Ovary (tissue), 9 donors: Measurements from ENCODE around the gene RNF217. TPM values are rescaled to one million over a fixed set of nuclear protein-coding genes. Genes with fewer than 3 reads are reported as not detected.

ENCODE experiments used
- DNase-seq, 5 donors: peaks; one replicate each; pipeline ENCODE4 v3.0.0-alpha.2; 2019 to 2020
- H3K27ac ChIP-seq, 2 donors: fragments of 200-600 bp; one replicate each; pipeline versions ENCODE4 v1.5.1 to v1.8.0; 2019 to 2022
- H3K27me3 ChIP-seq: fragments of 200-600 bp; one replicate; pipeline ENCODE4 v1.8.0; 2022
- H3K36me3 ChIP-seq: fragments of 200-600 bp; sonication (generic); one replicate; pipeline ENCODE4 v1.5.1; 2019
- H3K4me1 ChIP-seq: one replicate; pipeline ENCODE4 v1.8.1; 2013; ENCODE audit warnings: mild to moderate bottlenecking, moderate library complexity; ENCODE audit not compliant: insufficient read depth
- H3K4me3 ChIP-seq: fragments of 200-600 bp; sonication (generic); one replicate; pipeline ENCODE4 v1.5.1; 2017
- H3K9me3 ChIP-seq, 2 donors: fragments of 200-600 bp in 1 of 2; sonication (generic) in 1 of 2; one replicate each; pipeline versions ENCODE4 v1.5.1 to v1.8.1; 2013 to 2019; ENCODE audit warnings: mild to moderate bottlenecking in 1 of 2, moderate library complexity in 1 of 2
- CTCF ChIP-seq, 3 donors: fragments of 450-650 bp in 2 of 3; fragments of 200-600 bp in 1 of 3; IDR thresholded peaks; one replicate each; pipeline versions ENCODE4 v1.5.1 to v1.8.0; 2016 to 2022; ENCODE audit warnings: antibody characterized with exemption in 3 of 3, mild to moderate bottlenecking in 1 of 3
- EP300 ChIP-seq: sonication (generic); formaldehyde crosslinking; IDR thresholded peaks from one replicate; pipeline ENCODE4 v1.6.1; 2017; ENCODE audit warnings: antibody characterized with exemption
- POLR2A ChIP-seq: fragments of 450-650 bp; IDR thresholded peaks from one replicate; pipeline ENCODE4 v1.6.1; 2017; ENCODE audit warnings: antibody characterized with exemption, mild to moderate bottlenecking, moderate library complexity
- WGBS, 3 donors: extraction: QIAGEN DNeasy Blood & Tissue Kit in 1 of 3; methylation state at CpG; one replicate each; pipeline versions ENCODE4 v1.1.5 to v1.1.7; 2013 to 2017; 5-methylcytosine and 5-hydroxymethylcytosine counted together
- intact Hi-C, 4 donors: fragments of 100-400 bp; cut with DNase I; formaldehyde crosslinking; loops; one replicate each; pipeline versions ENCODE4 v1.11.0 to v1.15.1; 2022 to 2023
- polyA plus RNA-seq, 2 donors: library from polyadenylated mRNA; stranded (reverse); fragments of 200-250 nt in 1 of 2; fragments of 350-450 nt in 1 of 2; fragmentation: Illumina TruSeq in 1 of 2; extraction: RNeasy Lipid Tissue Mini Kit (QIAGEN cat#74804) in 1 of 2; gene quantifications; one replicate each; pipeline ENCODE4 v1.2.3, GENCODE V29; 2013 to 2014
- total RNA-seq, 7 donors: library from RNA; depleted of rRNA in 2 of 7; stranded (reverse); fragments of >200 nt in 2 of 7; fragmentation: NEBNext Ultra II Directional in 3 of 7; extraction: Animal tissue kit (Norgen Biotek cat#: 25700) in 3 of 7; gene quantifications; one replicate each; pipeline versions ENCODE4 v1.1.0 to v1.2.4, GENCODE V29; 2016 to 2023
- donor health status: DM: no; HTN: no; CAD: no; lungs with moderate emphysema.
- donor health status: DM: no; HTN: no; CAD: no.
- donor health status: Bipolar disorder and iron deficiency.
- donor health status: DM: yes; HTN: yes; CAD: no.
- donor health status: DM: no; HTN: no; CAD: no.
- donor health status: DM: yes; HTN: yes; CAD: no.

RNF217 gene
- total and polyA plus RNA-seq, 9 donors, result 5.8 to 40.4 (median 33.6) TPM

- no peak for DNase-seq
- no peaks in the 10 kb centered on the region for H3K9me3 ChIP-seq
- TF ChIP-seq EP300, result no peak
- no peak for TF ChIP-seq CTCF (IDR thresholded peaks at IDR 0.05)
- TF ChIP-seq POLR2A, result no peak
- intact Hi-C loops, result no loop called here
- H3K4me1 ChIP-seq, result no peaks in the 10 kb centered on the region
- no peaks in the 10 kb centered on the region for H3K36me3 ChIP-seq
- H3K27me3 ChIP-seq, result no peaks in the 10 kb centered on the region
- no peak overlapping the region for H3K27ac ChIP-seq
- no peak overlapping the region for H3K4me3 ChIP-seq
- 2 to 24% (median 12%) methylated on average over 1 of the region's 1 CpG for WGBS, 3 donors
Observed at GRCh38 chr6:125132058-125132457, 169.8 kb downstream of the RNF217 start.

- no peak overlapping the region for H3K27ac ChIP-seq
- no peaks in the 10 kb centered on the region for H3K36me3 ChIP-seq
- WGBS, 3 donors, result 63 to 74% (median 72%) methylated on average over 3 of the region's 3 CpGs
- TF ChIP-seq POLR2A (no peak), CTCF (IDR thresholded peaks at IDR 0.05) (no peak), EP300 (no peak)
- intact Hi-C loops, result no loop called here
- H3K9me3 ChIP-seq, result no peaks in the 10 kb centered on the region
- no peaks in the 10 kb centered on the region for H3K4me1 ChIP-seq
- H3K4me3 ChIP-seq, result no peak overlapping the region
- no peak for DNase-seq
- H3K27me3 ChIP-seq, result no peaks in the 10 kb centered on the region
Observed at GRCh38 chr6:125136378-125136777, 174.1 kb downstream of the RNF217 start.

GRCh38 chr6:125138083-125138482 is 175.8 kb downstream of the RNF217 start:
- Histone ChIP-seq H3K36me3 (no peaks in the 10 kb centered on the region), H3K27ac (no peak overlapping the region), H3K27me3 (no peaks in the 10 kb centered on the region), H3K4me3 (no peak overlapping the region), H3K4me1 (no peaks in the 10 kb centered on the region), H3K9me3 (no peaks in the 10 kb centered on the region)
- no peak for TF ChIP-seq EP300
- TF ChIP-seq POLR2A, result no peak
- TF ChIP-seq CTCF (IDR thresholded peaks at IDR 0.05), result no peak
- intact Hi-C loops, result no loop called here
- 71 to 79% (median 72%) methylated on average over 2 of the region's 2 CpGs for WGBS, 3 donors
- DNase-seq, result no peak

- no peaks in the 10 kb centered on the region for H3K27me3 ChIP-seq
- TF ChIP-seq EP300 (no peak), CTCF (IDR thresholded peaks at IDR 0.05) (no peak), POLR2A (no peak)
- intact Hi-C loops, result no loop called here
- H3K36me3 ChIP-seq, result no peaks in the 10 kb centered on the region
- no peak overlapping the region for H3K4me3 ChIP-seq
- H3K27ac ChIP-seq, result no peak overlapping the region
- no peaks in the 10 kb centered on the region for H3K9me3 ChIP-seq
- DNase-seq, result no peak
- no peaks in the 10 kb centered on the region for H3K4me1 ChIP-seq
Observed at GRCh38 chr6:125140808-125141207, 178.6 kb downstream of the RNF217 start.

Other genes with a start within 250 kb of the RNF217 start
- gene TPD52L1, start 191.3 kb downstream of the RNF217 start, total RNA-seq, result 100 to 1,000 TPM in 1 of 7 donors, 10 to 100 TPM in 6; 14.4 to 154 (median 31.6) TPM
- gene TPD52L1, start 191.3 kb downstream of the RNF217 start, polyA plus RNA-seq, result 10 to 100 TPM; 18.8 to 27.4 TPM